GM18502 (cell line): ENCODE results near the gene ECEL1.
"Not testable (repeated sequence)": the region's sequence is repeated elsewhere in the genome, so short reads cannot be mapped to it uniquely, and the experiment has no call there.

Experiments used
- ATAC-seq: cut with Tn5 transposase; IDR thresholded peaks from one replicate; pipeline ENCODE4 v1.9.1; 2021; ENCODE audit warnings: mild to moderate bottlenecking; ENCODE audit not compliant: unreplicated experiment, poor library complexity

The ECEL1 gene

GRCh38 chr2:232476045-232476444 is 11.6 kb downstream of the ECEL1 start:
- ATAC-seq = no peak

- ATAC-seq = no peak
Measured at GRCh38 chr2:232473467-232473890, 14.2 kb downstream of the ECEL1 start.

- no peak for ATAC-seq
Measured at GRCh38 chr2:232466221-232466620, 21.4 kb downstream of the ECEL1 start.

GRCh38 chr2:232465061-232465460 is 22.6 kb downstream of the ECEL1 start:
- ATAC-seq = no peak

- no peak for ATAC-seq
Measured at GRCh38 chr2:232464544-232464885, 23.1 kb downstream of the ECEL1 start.

GRCh38 chr2:232463701-232464543 is 23.7 kb downstream of the ECEL1 start:
- ATAC-seq = no peak

GRCh38 chr2:232460171-232460570 is 27.5 kb downstream of the ECEL1 start:
- no peak for ATAC-seq

GRCh38 chr2:232459419-232460035 is 28.1 kb downstream of the ECEL1 start:
- no peak for ATAC-seq

GRCh38 chr2:232458661-232459418 is 28.8 kb downstream of the ECEL1 start:
- no peak for ATAC-seq

- ATAC-seq = no peak
Measured at GRCh38 chr2:232458051-232458660, 29.5 kb downstream of the ECEL1 start.

GRCh38 chr2:232457121-232458011 is 30.3 kb downstream of the ECEL1 start:
- no peak for ATAC-seq

GRCh38 chr2:232456296-232457120 is 31.1 kb downstream of the ECEL1 start:
- ATAC-seq = no peak

GRCh38 chr2:232455426-232456255 is 32.0 kb downstream of the ECEL1 start, which contains the start of gene ALPI:
TSS of gene ALPI (plus strand) at chr2:232456153. CDS start at chr2:232456200, 47 bp downstream.
- ATAC-seq = no peak

GRCh38 chr2:232454630-232455029 is 33.0 kb downstream of the ECEL1 start:
- ATAC-seq = no peak

- ATAC-seq = not testable (repeated sequence)
Measured at GRCh38 chr2:232451645-232452044, 36.0 kb downstream of the ECEL1 start.

GRCh38 chr2:232449964-232450363 is 37.7 kb downstream of the ECEL1 start:
- ATAC-seq = no peak

- no peak for ATAC-seq
Measured at GRCh38 chr2:232448304-232448690, 39.3 kb downstream of the ECEL1 start.
